Motor neuron (in vitro differentiated cells): ENCODE results near the gene NCBP2. TPM values are rescaled to one million over a fixed set of nuclear protein-coding genes. Genes with fewer than 3 reads are reported as not detected.

Experiments
- total RNA-seq, 8 experiments: library from RNA; unstranded; fragments of 300-600 nt; gene quantifications; 2 replicates each; pipeline versions ENCODE4 v1.2.3 to v1.2.4, GENCODE V29; 2022

NCBP2 gene
- total RNA-seq, 8 experiments from 2014 or later = 83.9 to 130 (median 96.8) TPM

Other genes starting within 250 kb of the NCBP2 start
- gene CEP19, start 230.3 kb downstream of the NCBP2 start, total RNA-seq = 10 to 100 TPM in 4 of 8 experiments, 1 to 10 TPM in 4; 1.9 to 13.6 (median 10.5) TPM
- 10 to 100 TPM in 7 of 8 experiments, 1 to 10 TPM in 1; 9.8 to 35.3 (median 24.3) TPM for gene PIGX, start 230.2 kb downstream of the NCBP2 start, total RNA-seq
- 10 to 100 TPM; 20.3 to 50.8 (median 41.9) TPM for gene PAK2, start 202.7 kb downstream of the NCBP2 start, total RNA-seq
- 10 to 100 TPM; 26.0 to 37.4 (median 31.6) TPM for gene SENP5, start 74.6 kb downstream of the NCBP2 start, total RNA-seq
- 1 to 10 TPM; 1.2 to 7.1 (median 2.2) TPM for gene PIGZ, start 26.3 kb upstream of the NCBP2 start, total RNA-seq
- 10 to 100 TPM in 3 of 8 experiments, 1 to 10 TPM in 3, under 1 TPM in 2; 0.43 to 47.8 (median 2.6) TPM for gene MELTF, start 87.3 kb upstream of the NCBP2 start, total RNA-seq